ENCODE data around the gene LRWD1. TPM values are rescaled to one million over a fixed set of nuclear protein-coding genes. Genes with fewer than 3 reads are reported as not detected.

LRWD1 gene
- polyA plus RNA-seq, 1 of the 3 experiments (the other 2 are of a cell fraction) = 53.2 TPM

- 95% methylated on average over 15 of the region's 15 CpGs for whole genome bisulfite sequencing (ENCODE audit: low lambda C conversion rate)
- H3K27me3 ChIP-seq (ENCODE audit: insufficient read depth) = no peaks in the 10 kb centered on the region
- ChIA-PET CTCF (interaction anchor here (2.3 to 5.5 kb wide), 4 partner anchors 9 to 45 kb away, joined by 11 to 40 read pairs (median 31); no protein-coding TSS in a partner anchor), POLR2A (interaction anchor here (0.7 kb wide), 1 partner anchor 15 kb away, joined by 9 read pairs; no protein-coding TSS in a partner anchor)
- H3K9ac ChIP-seq = no peak overlapping the region
- peaks cover 0 to 10% of the 10 kb centered on the region in 2 experiments; a peak in 1 of 4 replicates for H3K4me1 ChIP-seq (ENCODE audit: control insufficient read depth in 1 of 2, insufficient read depth in 2 of 2, low read depth in 1 of 2, low read length in 1 of 2)
- no peaks in the 10 kb centered on the region; the same call in 1 of the 2 replicates for H3K79me2 ChIP-seq (ENCODE audit: insufficient read depth)
- no peaks in the 10 kb centered on the region for H3K9me2 ChIP-seq
- H2AFZ ChIP-seq (ENCODE audit: low read depth) = no peak overlapping the region
- DNase-seq = no peak
- no peak overlapping the region for H3K4me2 ChIP-seq
- H3F3A ChIP-seq (replicated peaks; ENCODE audit: insufficient read depth) = peaks cover 10% of the 10 kb centered on the region
- H3K36me3 ChIP-seq (replicated peaks in 1 of 2; ENCODE audit: control insufficient read depth in 1 of 2, insufficient read depth in 2 of 2, low read length in 1 of 2) = peaks cover 20 to 33% of the 10 kb centered on the region in 2 experiments
- no peak overlapping the region for H3K27ac ChIP-seq (ENCODE audit: low read depth in 2 of 2, low read length in 1 of 2)
- H3K4me3 ChIP-seq (ENCODE audit: low read depth in 2 of 2, low read length in 1 of 2) = no peak overlapping the region
- TF ChIP-seq EP300 (IDR thresholded peaks at IDR 0.05; ENCODE audit: borderline replicate concordance in 1 of 2, low read depth in 1 of 2, low read length in 1 of 2) (no peak), RFX5 (IDR thresholded peaks at IDR 0.05; ENCODE audit: low read length) (no peak), NRF1 (IDR thresholded peaks at IDR 0.05; ENCODE audit: low read depth, low read length) (no peak), USF1 (IDR thresholded peaks at IDR 0.05; ENCODE audit: borderline replicate concordance, low read depth) (no peak), SMC3 (IDR thresholded peaks at IDR 0.05; ENCODE audit: low read depth, low read length) (no peak)
- no peaks in the 10 kb centered on the region for H4K20me1 ChIP-seq (ENCODE audit: insufficient read depth)
- H3K9me3 ChIP-seq = no peaks in the 10 kb centered on the region
These were observed 15.6 kb upstream of the LRWD1 start for GRCh38 chr7:102449136-102449535.

GRCh38 chr7:102450242-102450641 lies 14.5 kb upstream of the LRWD1 start:
- POLR2A ChIA-PET = interaction anchor here (0.6 kb wide), 1 partner anchor 55 kb away, joined by 3 read pairs; the partner anchor contains the start of gene PRKRIP1
- Histone ChIP-seq H3K27ac (ENCODE audit: low read depth in 2 of 2, low read length in 1 of 2) (no peak overlapping the region; a peak in 1 of 4 replicates), H3K79me2 (ENCODE audit: insufficient read depth) (no peaks in the 10 kb centered on the region; the same call in 1 of the 2 replicates), H3K4me1 (ENCODE audit: control insufficient read depth in 1 of 2, insufficient read depth in 2 of 2, low read depth in 1 of 2, low read length in 1 of 2) (peaks cover 0 to 10% of the 10 kb centered on the region in 2 experiments; a peak in 1 of 4 replicates), H4K20me1 (ENCODE audit: insufficient read depth) (no peaks in the 10 kb centered on the region), H2AFZ (ENCODE audit: low read depth) (no peak overlapping the region), H3K9me2 (no peaks in the 10 kb centered on the region), H3K27me3 (ENCODE audit: insufficient read depth) (no peaks in the 10 kb centered on the region), H3K36me3 (replicated peaks in 1 of 2; ENCODE audit: control insufficient read depth in 1 of 2, insufficient read depth in 2 of 2, low read length in 1 of 2) (peaks cover 18 to 27% of the 10 kb centered on the region in 2 experiments), H3K9me3 (no peaks in the 10 kb centered on the region), H3K4me3 (ENCODE audit: low read depth in 2 of 2, low read length in 1 of 2) (no peak overlapping the region), H3K4me2 (no peak overlapping the region), H3F3A (replicated peaks; ENCODE audit: insufficient read depth) (peaks cover 17% of the 10 kb centered on the region), H3K9ac (no peak overlapping the region)
- TF ChIP-seq JUND (IDR thresholded peaks at IDR 0.05) (no peak), MXI1 (IDR thresholded peaks at IDR 0.05; ENCODE audit: low read depth, low read length) (no peak), RAD21 (IDR thresholded peaks at IDR 0.05; ENCODE audit: low read length) (peak; percentile 52), GATA2 (CRISPR knock-in tag; IDR thresholded peaks at IDR 0.05) (no peak), CHD2 (IDR thresholded peaks at IDR 0.05; ENCODE audit: low read length, partially characterized antibody) (no peak), SMC3 (IDR thresholded peaks at IDR 0.05; ENCODE audit: low read depth, low read length) (peak; percentile 41; the same call in 1 of the 2 replicates), CTCF (IDR thresholded peaks at IDR 0.05) (peak; percentile 40), ELF1 (IDR thresholded peaks at IDR 0.05) (no peak), NRF1 (IDR thresholded peaks at IDR 0.05; ENCODE audit: low read depth, low read length) (no peak), NFIC (IDR thresholded peaks at IDR 0.05; ENCODE audit: borderline replicate concordance) (no peak)
- CTCF ChIA-PET = interaction anchor here (1.1 to 5.5 kb wide), 12 partner anchors 10 to 180 kb away, joined by 3 to 40 read pairs (median 12); partner anchors contain the start of gene ALKBH4
- DNase-seq = no peak
- WGBS (ENCODE audit: low lambda C conversion rate) = 79% methylated on average over 4 of the region's 6 CpGs
